NCI-H146 treated with DMSO at 0.1 percent for 48 hours (cell line): Measurements from ENCODE around the gene GPR18.
"Not testable (repeated sequence)": the region's sequence is repeated elsewhere in the genome, so short reads cannot be mapped to it uniquely, and the experiment has no call there.

Experiments used
- DNase-seq: peaks from one replicate; lab custom pipeline; 2025; ENCODE audit not compliant: unreplicated experiment; lab: John Stamatoyannopoulos, UW

GPR18 gene

GRCh38 chr13:99231721-99232120 is 26.5 kb downstream of the GPR18 start:
- DNase-seq = no peak

- DNase-seq = no peak
Observed at GRCh38 chr13:99230991-99231390, 27.2 kb downstream of the GPR18 start.

- not testable (repeated sequence) for DNase-seq
Observed at GRCh38 chr13:99230588-99230987, 27.6 kb downstream of the GPR18 start.

- DNase-seq = no peak
Observed at GRCh38 chr13:99228737-99229691, 29.2 kb downstream of the GPR18 start.

GRCh38 chr13:99227909-99228688 is 30.1 kb downstream of the GPR18 start:
- DNase-seq = no peak

- DNase-seq = no peak
Observed at GRCh38 chr13:99227331-99227900, 30.8 kb downstream of the GPR18 start.

GRCh38 chr13:99226513-99226912 is 31.7 kb downstream of the GPR18 start:
- DNase-seq = no peak

- DNase-seq = no peak
Observed at GRCh38 chr13:99225078-99225477, 33.1 kb downstream of the GPR18 start.

GRCh38 chr13:99224021-99224420 is 34.2 kb downstream of the GPR18 start:
- no peak for DNase-seq

GRCh38 chr13:99223587-99223986 is 34.6 kb downstream of the GPR18 start:
- no peak for DNase-seq

GRCh38 chr13:99221567-99222239 is 36.5 kb downstream of the GPR18 start:
- no peak for DNase-seq

- no peak for DNase-seq
Observed at GRCh38 chr13:99220199-99220935, 37.8 kb downstream of the GPR18 start.

GRCh38 chr13:99218969-99219368 is 39.2 kb downstream of the GPR18 start:
- no peak for DNase-seq

GRCh38 chr13:99218545-99218944 is 39.6 kb downstream of the GPR18 start:
- DNase-seq = peak; percentile 9

GRCh38 chr13:99218126-99218525 is 40.1 kb downstream of the GPR18 start:
- no peak for DNase-seq

GRCh38 chr13:99217461-99218110 is 40.6 kb downstream of the GPR18 start:
- DNase-seq = no peak

- no peak for DNase-seq
Observed at GRCh38 chr13:99215184-99215830, 42.9 kb downstream of the GPR18 start.

- DNase-seq = no peak
Observed at GRCh38 chr13:99214731-99215130, 43.4 kb downstream of the GPR18 start.

GRCh38 chr13:99214232-99214631 is 43.9 kb downstream of the GPR18 start:
- DNase-seq = no peak
